ENCODE data around the gene DOHH.

GRCh38 chr19:3537438-3538240, 37.2 kb upstream of the DOHH start:
- TF ChIP-seq POLR2AphosphoS5 (IDR thresholded peaks at IDR 0.05; ENCODE audit: borderline replicate concordance, low read depth, low read length) = peak; percentile 19; the same call in 1 of the 2 replicates
- TF ChIP-seq EZH2 (IDR thresholded peaks at IDR 0.05) = no peak
- TF ChIP-seq FOXP2 (optimal IDR thresholded peaks at IDR 0.05; ENCODE audit: control extremely low read depth, extremely low read length, insufficient read depth) = no peak
